GM18867 (cell line): Measurements from ENCODE around the gene PRRC2C.
"Not testable (repeated sequence)": the region's sequence is repeated elsewhere in the genome, so short reads cannot be mapped to it uniquely, and the experiment has no call there.

Source experiments
- ATAC-seq: cut with Tn5 transposase; IDR thresholded peaks from one replicate; pipeline ENCODE4 v1.9.1; 2021; ENCODE audit warnings: mild to moderate bottlenecking, moderate library complexity; ENCODE audit not compliant: unreplicated experiment

Gene PRRC2C

DNA sequence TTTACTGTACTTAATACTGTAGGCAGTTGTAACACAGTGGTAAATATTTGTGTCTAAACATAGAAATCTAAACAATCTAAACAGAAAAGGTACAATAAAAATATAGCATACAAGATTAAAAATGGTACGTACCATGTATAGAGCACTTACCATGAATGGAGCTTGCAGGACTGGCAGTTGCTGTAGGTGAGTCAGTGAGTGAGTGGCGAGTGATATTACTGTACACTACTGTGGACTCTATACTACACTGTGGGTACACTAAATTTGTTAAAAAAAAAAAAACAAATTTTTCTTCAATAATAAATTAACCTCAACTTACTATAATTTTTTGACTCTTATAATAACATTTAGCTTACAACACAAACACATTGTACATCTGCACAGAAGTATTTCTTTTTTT lies 97.3 kb downstream of the PRRC2C start:
- no peak for ATAC-seq

DNA sequence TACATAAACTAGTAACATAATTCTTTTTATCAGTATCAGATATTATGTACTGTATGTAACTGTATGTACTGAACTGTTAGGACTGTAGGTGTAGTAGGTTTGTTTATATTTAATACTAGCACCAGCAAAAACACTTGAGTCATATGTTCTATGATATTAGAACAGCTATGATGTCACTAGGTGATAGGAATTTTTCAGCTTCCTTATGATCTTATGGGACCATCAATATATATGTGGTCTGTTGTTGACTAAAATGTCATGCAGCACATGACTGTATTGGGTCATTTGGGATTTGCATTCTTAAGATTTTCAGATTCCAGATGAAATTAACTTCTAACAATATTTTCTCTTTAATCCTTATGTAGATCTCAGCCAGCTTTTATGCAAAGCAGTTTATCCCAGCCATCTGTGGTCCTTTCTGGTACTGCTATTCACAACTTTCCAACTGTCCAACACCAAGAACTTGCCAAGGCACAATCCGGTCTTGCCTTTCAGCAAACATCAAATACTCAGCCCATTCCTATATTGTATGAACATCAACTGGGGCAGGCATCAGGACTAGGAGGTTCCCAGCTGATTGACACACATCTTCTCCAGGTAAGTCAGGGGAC lies 98.4 kb downstream of the PRRC2C start:
- no peak for ATAC-seq

DNA sequence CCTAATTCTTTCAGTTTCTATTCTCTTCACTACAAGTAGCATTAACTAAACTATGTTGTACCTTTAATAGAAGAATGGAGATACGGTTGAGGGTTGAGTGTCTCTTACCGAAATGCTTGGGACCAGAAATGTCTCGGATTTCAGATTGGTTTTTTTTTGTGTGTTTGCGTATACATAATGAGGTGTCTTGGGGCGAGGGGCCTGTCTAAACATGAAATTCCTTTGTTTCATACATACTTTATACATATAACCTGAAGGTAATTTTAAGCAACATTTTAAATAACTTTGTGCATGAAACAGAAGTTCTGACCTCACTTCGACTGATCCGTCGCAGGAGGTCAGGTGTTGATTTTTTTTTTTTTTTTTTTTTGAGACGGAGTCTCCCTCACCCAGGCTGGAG lies 100.4 kb downstream of the PRRC2C start:
- ATAC-seq = no peak

DNA sequence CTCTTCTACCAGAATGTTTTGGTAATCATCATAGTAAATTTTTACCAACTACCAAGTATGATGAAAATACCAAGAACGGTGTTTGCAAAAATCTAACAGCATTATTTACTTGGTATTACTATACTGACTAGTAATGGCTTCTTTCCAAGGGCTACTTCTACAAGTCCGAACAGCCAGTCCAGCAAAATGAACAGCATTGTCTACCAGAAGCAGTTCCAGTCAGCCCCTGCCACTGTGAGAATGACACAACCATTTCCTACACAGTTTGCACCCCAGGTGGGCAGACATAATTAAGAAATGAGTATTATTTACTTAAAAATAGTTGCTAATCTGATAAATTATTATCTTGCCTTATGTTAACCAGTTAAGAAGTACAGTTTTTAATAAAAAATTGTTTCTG lies 102.9 kb downstream of the PRRC2C start:
- ATAC-seq = no peak

DNA sequence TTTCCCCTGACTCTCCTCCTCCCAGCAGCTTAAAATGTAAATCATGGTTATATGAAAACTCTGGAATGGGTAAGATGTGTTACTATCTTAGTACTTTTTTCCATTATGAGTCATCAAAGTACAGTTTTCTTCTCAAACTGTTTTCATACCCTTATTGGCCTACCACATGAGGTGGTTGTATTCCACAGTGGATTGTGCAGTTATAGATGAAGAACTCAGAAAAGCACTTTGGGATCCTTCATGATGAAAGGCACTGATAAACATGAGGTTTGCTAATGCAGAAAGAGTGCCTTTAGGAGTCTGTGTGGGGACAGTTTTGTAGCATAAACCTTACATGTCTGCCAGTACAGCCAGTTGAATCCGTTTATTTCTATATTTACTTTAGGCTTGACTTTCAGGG lies 104.7 kb downstream of the PRRC2C start:
- ATAC-seq = no peak

DNA sequence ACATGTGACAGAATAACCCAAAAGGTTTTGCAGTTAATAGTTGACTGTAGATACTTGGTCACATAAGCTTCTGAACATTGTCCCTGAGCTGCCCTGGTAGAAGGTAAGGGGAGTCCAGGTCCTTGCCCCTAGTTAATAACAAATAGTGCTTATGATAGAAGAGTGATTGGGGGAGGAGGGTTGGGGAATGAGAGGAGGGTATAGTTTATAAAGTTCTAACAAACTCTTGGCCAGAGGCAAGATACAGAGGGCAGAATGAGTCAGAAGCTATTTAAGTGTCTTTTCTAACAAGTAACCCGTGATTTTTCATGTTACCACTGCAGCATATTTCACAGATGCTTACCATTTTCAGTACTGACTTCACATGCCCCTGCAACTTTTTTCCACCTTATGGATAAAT lies 110.0 kb downstream of the PRRC2C start:
- ATAC-seq = no peak

DNA sequence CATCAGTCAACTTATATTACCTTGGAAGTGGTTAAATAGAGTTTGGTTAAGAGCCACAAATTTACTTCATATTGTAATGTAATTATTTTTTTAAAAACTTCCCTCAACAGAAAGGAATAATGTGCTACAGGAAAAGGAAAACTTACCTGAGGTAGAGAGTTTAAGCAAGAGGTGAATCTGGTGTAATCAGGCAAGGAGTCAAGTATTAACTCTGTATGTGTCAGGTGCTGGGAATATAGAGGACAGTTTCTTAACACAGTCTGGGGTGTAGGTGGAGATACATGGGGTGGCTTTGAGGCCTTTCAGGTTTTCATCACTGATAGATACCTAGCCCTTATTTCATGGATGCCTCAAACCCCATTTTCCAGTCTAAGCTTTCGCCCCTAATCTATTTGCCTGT lies 110.8 kb downstream of the PRRC2C start:
- ATAC-seq = no peak

DNA sequence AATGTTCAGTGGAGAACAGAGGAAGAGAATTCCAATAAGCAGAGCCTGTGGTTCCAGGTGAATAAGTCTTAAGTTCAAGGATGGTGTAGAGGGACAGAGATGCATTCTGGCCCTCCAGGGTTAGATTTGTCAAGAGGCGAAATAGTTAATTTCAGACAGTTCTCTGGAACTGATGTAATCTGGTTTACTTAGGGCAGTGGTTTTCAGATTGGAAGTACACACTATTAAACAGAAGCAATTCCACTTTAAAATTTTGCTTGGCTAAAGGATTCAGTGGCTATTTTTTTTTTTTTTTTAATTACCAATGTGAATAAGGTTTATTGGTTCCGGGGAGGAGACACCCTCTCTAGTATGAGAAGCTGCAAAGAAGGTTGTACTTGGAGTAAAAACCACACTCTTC lies 111.4 kb downstream of the PRRC2C start:
- no peak for ATAC-seq

DNA sequence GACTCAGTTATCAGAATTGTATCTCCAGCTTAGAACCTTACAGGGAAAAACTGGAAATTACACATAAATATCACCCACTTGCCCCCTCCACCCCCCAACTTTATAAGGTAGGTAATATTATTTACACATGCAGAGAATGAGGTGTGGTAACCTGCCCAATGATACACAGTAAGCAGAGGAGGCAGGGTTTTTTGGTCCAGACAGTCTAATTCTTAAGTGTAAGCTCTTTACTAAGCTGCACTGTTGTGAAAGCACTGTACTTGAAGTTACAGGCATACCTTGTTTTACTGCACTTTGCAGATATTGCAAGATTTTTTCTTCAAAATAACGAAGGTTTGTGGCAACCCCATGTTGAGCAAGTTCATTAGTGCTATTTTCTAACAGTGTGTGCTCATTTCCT lies 111.9 kb downstream of the PRRC2C start:
- ATAC-seq = no peak

DNA sequence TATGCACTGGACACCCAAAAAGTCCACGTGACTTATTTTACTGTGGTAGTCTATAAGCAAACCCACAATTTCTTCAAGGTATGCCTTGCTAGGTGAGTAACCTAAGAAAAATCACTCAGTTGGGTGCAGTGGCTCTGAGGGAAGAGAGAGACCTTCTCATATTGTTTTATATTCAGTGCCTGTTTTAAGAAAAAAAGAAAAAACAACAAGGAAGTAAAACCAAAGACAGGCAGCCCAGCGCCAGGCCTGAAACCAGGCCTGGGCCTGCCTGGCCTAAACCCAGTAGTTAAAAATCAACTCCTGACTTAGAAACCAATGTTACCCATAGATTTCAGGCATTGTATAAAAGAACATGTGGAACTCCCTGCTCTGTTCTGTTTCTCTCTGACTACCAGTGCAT lies 115.0 kb downstream of the PRRC2C start:
- not testable (repeated sequence) for ATAC-seq

DNA sequence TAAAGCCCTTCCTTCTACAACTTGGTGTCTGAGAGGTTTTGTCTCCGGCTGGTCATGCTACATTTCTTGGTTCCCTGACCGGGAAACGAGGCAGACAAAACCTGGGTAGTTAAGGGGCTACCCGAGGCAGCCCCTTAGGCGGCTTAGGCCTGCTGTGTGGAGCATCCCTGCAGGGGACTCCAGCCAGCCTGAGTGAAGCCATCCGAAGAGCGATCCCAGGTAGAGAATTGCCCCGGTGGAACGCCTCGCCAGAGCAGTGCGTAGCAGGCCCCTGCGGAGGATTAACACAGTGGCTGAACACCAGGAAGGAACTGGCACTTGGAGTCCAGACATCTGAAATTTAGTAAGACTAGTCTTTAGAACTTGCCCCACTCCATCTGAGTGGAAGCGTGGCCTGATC lies 115.5 kb downstream of the PRRC2C start:
- no peak for ATAC-seq

DNA sequence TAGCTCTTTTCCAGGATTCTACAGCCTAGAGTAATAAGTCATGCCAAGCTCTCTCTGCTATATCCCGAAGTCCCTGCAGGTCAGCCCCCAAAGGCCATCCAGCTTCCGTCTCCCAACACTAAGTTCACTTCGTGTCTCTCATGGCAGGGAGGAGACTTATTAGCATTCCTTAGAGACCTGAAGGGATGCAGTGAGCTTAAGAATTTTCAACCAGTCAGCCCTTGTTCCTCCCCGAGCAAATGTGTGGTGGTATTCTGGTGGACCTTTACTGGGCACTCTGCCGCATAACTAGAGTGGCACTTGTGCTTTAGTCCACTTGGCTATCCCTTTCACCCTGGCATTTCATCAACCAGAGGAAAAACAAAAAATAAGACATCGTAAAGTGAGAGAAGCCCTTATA lies 117.7 kb downstream of the PRRC2C start:
- not testable (repeated sequence) for ATAC-seq

DNA sequence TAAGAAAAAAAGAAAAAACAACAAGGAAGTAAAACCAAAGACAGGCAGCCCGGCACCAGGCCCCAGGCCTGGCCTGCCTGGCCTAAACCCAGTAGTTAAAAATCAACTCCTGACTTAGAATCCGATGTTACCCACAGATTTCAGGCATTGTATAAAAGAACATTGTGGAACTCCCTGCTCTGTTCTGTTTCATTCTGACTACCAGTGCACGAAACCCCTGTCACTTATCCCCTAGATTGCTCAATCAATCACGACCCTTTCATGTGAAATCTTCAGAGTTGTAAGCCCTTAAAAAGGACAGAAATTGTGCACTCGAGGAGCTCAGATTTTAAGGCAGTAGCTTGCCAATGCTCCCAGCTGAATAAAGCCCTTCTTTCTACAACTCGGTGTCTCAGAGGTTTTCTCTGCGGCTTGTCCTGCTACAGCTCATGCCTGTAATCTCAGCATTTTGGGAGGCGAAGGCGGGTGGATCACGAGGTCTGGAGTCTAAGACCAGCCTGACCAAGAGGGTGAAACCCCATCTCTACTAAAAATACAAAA lies 121.1 kb downstream of the PRRC2C start:
- ATAC-seq = peak; percentile 33

DNA sequence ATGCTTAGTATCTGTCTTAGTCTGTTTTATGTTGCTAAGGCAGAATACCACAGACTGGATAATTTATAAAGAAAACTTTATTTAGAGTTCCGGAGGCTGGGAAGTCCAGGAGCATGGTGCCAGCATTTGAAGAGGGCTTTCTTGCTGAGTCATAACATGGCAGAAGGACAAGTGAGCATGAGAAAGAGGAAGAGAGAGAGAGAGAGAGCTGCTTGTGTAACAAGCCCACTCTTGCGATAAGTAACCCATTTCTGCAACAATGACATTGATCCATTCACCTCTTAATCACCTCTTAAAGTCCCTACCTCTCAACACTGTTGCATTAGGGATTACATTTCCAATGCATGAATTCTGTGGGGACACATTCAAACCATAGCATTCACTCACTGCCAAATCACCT lies 125.1 kb downstream of the PRRC2C start:
- peak; percentile 56 for ATAC-seq

DNA sequence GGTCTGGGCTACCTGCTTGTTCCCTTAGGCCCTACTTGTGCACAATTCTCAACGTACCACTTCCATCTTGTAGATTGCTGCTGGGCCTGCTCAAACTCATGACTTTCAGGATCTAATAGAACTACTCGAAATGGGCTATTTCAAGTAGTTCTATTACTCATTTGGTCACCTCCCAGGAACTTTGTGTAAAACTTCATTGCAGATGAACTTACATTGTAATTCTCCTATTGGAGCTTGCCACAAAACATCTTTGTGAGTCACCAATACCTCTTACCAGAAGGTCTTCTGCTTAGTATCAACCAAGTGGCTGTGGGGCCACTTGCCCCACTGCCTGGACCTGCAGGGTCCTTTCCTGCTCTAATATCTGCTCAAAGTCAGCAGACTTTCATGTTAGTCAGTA lies 126.0 kb downstream of the PRRC2C start:
- ATAC-seq = no peak

DNA sequence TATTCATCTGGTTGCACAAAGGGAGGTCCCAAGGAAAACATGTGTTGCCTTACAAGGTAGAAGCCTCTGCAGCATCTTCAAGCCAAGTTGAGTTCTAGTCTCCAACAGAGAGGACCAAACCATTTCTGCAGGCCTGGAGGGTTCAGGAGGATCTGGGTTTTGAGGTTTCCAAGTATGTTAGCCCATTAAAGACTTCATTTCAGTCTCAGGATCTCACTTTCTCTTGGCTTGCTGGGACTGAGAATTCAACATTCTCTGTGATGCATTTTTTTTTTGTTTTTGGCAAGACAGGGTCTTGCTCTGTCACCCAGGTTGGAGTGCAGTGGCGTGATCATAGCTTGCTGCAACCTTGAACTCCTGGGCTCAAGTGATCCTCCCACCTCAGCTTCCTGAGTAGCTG lies 128.0 kb downstream of the PRRC2C start:
- no peak for ATAC-seq

DNA sequence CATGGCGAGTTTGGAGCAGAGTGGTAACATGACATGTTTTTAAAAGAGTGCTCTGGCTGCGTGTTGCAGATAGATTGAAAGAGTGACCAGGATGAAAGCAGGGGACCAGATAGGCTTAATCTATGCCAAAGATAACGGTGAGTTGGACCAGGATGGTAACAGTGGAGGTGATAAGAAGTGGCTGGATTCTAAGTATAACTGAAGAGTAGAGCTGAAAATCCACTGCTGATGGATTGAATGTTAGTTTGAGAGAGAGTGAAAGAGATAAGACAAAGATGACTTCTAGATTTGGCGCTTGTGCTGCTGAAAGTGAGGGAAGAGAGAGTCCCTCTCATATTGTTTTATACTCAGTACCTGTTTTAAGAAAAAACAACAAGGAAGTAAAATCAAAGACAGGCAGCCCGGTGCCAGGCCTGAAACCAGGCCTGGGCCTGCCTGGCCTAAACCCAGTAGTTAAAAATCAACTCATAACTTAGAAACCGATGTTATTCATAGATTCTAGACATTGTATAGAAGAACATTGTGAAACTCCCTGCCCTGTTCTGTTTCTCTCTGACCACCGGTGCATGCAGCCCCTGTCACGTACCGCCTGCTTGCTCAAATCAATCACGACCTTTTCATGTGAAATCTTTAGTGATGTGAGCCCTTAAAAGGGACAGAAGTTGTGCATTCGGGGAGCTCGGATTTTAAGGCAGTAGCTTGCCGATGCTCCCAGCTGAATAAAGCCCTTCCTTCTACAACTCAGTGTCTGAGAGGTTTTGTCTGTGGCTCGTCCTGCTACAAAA lies 130.0 kb downstream of the PRRC2C start:
- ATAC-seq = peak; percentile 46

DNA sequence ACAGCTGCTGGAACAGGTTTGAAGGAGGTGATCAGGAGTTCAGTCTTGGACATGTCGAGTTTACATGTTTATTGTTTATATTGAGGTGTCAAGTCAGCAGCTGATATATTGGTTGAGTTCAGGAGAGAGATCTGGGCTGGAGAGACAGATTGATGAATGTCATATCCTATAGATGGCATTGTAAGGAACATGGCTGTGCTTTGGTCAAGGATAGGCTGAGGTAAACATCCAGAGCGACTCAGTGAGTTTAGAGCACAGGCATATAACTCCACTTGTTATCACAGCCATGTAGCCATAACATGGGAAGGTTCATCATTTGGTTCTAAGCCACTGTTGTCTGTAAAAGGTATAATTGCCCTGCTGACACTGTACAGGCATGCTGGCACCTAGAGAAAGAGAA lies 131.3 kb downstream of the PRRC2C start:
- ATAC-seq = no peak

DNA sequence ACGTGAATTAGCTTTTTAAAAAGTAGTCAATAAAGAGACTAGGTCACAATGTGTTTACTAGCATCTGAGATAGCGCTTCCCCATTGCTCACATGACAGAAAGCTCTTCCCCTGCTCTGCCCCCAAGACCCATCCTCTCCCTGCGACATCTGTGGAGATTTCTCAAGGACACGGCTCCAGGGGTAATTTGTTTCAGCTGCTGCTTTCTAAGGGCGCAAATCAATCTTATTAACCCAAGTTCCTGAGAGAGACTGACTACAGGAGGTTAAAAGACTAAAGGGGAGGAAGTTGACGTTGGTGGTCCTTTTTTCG lies 136.8 kb downstream of the PRRC2C start, which contains the start of gene MYOCOS:
Gene MYOCOS, plus strand, starts transcription at position 92 of the 311 bp plus-strand sequence. CDS start 1,641 bp downstream, outside the sequence.
- ATAC-seq = no peak

DNA sequence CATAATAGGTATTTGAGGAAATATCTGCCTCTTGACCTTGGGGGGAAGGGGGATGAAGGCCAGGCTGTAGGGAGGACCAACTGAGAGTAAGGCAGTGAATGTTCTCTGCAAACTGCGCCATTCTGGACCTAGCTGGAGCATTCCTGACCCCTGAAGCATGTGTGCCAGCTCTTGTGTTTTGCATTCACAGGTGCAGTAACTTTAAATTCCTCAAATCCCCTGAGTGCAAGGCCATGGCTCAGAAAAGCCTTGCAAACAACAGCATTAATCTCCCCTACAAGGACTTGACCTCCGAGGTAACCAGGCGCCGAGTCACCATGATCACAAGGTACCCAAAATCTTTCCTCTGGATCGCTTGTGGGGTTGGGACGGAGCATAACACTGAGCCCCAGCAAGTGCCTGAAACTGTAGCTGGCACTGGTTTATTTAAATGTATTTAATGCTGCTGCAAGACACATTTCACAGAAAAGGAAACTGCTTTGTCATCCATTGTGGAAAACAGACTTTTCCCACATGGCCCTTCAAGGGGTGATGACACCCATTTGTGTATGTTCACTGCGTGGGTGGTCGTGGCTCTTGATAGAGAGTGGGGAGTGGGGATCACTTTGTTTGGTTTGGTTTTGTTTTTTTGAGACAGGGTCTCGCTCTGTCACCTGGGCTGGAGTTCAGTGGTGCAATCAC lies 138.5 kb downstream of the PRRC2C start:
- no peak for ATAC-seq

DNA sequence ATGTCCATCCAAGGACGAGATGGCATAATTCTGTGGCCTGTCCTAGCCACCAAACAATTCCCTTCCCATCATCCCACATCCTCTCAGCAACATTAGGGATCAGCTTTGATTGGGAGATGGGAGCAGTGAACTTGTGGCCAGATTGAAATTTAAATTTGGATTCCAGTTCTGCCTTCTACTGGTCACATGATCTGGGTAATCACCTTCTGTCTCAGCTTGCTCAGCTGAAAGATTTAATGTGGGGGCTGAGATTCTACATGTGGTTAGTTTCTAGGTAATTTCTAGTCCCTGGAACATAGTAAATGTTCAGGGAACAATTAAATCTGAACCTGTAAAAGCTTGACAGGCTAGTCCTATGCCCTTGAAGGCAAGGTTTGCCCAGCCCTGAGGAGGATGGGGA lies 139.9 kb downstream of the PRRC2C start:
- ATAC-seq = no peak

DNA sequence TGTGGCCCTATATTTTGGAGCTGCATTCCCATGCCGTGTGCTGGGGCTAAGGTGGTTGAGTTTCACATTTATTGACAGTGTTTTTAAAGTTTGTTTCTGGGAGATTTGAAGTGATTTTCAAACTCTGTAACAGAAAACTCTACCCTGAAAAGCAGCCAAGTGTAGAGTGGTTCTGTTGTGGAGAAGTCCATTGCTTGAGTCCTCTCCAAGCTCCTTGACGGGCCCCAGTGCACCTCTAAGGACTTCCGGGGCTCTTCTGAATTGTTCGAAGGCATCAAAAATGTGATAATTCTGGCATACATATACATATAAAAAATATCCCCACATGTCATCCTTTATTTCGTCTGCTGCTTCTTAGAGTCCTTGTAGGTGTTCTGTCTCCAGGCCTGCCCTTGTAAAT lies 141.7 kb downstream of the PRRC2C start:
- ATAC-seq = no peak
